ENCODE measurements around the gene HERC2. TPM values are rescaled to one million over a fixed set of nuclear protein-coding genes. Genes with fewer than 3 reads are reported as not detected.
"Not testable (repeated sequence)": the region's sequence is repeated elsewhere in the genome, so short reads cannot be mapped to it uniquely, and the experiment has no call there.

HERC2 gene
- total RNA-seq, 2 donors from 2014 or later: 105 to 112 TPM

DNA sequence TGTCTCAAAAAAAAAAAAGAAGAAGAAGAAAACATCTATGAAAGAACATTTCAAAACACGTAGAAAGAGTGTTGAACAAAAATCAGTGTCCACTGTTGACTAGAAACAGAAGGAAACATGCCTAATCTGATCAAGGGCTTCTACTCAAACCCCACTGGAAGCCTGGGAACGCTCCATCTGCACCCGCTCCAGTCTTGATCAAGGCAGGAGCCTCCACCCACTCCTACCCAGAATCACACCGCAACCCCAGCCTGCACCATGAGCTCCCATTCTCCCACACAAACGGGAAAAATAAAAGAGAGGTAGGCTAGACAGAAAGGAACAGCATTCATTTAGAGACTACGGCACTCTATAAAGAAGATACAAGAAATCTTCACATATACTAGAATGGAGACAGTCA, 181.9 kb downstream of the HERC2 start:
- no peak overlapping the region for H3K4me3 Mint-ChIP-seq
- no peaks in the 10 kb centered on the region for H3K4me1 ChIP-seq (ENCODE audit: control insufficient read depth, insufficient read depth, low read length)
- TF ChIP-seq, protein P1, sequence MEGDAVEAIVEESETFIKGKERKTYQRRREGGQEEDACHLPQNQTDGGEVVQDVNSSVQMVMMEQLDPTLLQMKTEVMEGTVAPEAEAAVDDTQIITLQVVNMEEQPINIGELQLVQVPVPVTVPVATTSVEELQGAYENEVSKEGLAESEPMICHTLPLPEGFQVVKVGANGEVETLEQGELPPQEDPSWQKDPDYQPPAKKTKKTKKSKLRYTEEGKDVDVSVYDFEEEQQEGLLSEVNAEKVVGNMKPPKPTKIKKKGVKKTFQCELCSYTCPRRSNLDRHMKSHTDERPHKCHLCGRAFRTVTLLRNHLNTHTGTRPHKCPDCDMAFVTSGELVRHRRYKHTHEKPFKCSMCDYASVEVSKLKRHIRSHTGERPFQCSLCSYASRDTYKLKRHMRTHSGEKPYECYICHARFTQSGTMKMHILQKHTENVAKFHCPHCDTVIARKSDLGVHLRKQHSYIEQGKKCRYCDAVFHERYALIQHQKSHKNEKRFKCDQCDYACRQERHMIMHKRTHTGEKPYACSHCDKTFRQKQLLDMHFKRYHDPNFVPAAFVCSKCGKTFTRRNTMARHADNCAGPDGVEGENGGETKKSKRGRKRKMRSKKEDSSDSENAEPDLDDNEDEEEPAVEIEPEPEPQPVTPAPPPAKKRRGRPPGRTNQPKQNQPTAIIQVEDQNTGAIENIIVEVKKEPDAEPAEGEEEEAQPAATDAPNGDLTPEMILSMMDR (conservative IDR thresholded peaks at IDR 0.05): no peak
- no peak overlapping the region for H3K27ac Mint-ChIP-seq
- H3K36me3 Mint-ChIP-seq (ENCODE audit: low read depth): peaks cover 73% of the 10 kb centered on the region
- H3K36me3 ChIP-seq (ENCODE audit: control insufficient read depth, insufficient read depth, low read length): peaks cover 57% of the 10 kb centered on the region
- 95 to 100% methylated on average over 3 to 6 of the region's 6 CpGs for WGBS, 2 experiments (ENCODE audit: insufficient coverage in 1 of 2, insufficient read length in 1 of 2)
- no peak overlapping the region for H3K4me3 ChIP-seq (ENCODE audit: low read length)
- no peak overlapping the region for H3K27ac ChIP-seq (ENCODE audit: low read depth, low read length)
- no peaks in the 10 kb centered on the region for H3K27me3 Mint-ChIP-seq (ENCODE audit: insufficient read depth)
- H3K9ac ChIP-seq (ENCODE audit: extremely low read depth, low read length, poor library complexity, severe bottlenecking): no peak overlapping the region
- H3K27me3 ChIP-seq (ENCODE audit: control insufficient read depth, insufficient read depth, low read length, poor library complexity, severe bottlenecking): no peaks in the 10 kb centered on the region
- H3K9me3 ChIP-seq (ENCODE audit: control insufficient read depth, low read length): no peaks in the 10 kb centered on the region
- DNase-seq: no peak
- H3K9me3 Mint-ChIP-seq: no peaks in the 10 kb centered on the region
- H3K4me1 Mint-ChIP-seq: no peaks in the 10 kb centered on the region

DNA sequence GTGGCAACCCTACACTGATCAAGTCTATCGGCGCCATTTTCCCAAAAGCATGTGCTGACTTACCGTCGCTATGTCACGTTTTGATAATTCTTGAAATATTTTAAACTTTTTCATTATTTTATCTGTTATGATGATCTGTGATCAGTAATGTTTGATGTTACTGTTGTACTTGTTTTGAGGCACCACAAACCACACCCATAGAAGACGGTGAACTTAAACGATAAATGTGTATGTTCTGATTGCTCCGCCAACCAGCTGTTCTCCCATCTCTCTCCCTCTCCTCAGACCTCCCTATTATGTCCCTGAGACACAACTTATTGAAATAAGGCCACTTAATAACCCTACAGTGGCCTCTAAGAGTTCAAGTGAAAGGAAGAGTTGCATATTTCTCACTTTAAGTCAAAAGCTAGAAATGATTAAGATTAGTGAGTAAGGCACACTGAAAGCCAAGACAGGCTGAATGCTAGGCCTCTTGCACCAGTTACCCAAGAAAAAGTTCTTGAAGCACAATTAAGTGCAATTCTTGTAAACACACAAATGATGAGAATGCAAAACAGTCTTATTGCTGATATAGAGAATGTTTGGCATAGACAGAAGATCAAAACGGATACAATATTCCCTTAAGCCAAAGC, 184.5 kb downstream of the HERC2 start:
- not testable (repeated sequence) for H3K27ac Mint-ChIP-seq; H3K4me3 Mint-ChIP-seq; H3K27me3 Mint-ChIP-seq (ENCODE audit: insufficient read depth); H3K9ac ChIP-seq (ENCODE audit: extremely low read depth, low read length, poor library complexity, severe bottlenecking); H3K27ac ChIP-seq (ENCODE audit: low read depth, low read length); H3K27me3 ChIP-seq (ENCODE audit: control insufficient read depth, insufficient read depth, low read length, poor library complexity, severe bottlenecking); H3K4me1 ChIP-seq (ENCODE audit: control insufficient read depth, insufficient read depth, low read length); DNase-seq; H3K4me1 Mint-ChIP-seq; H3K9me3 Mint-ChIP-seq; H3K4me3 ChIP-seq (ENCODE audit: low read length); H3K9me3 ChIP-seq (ENCODE audit: control insufficient read depth, low read length)
- peaks cover 63% of the 10 kb centered on the region for H3K36me3 ChIP-seq (ENCODE audit: control insufficient read depth, insufficient read depth, low read length)
- WGBS, 2 experiments (ENCODE audit: insufficient coverage in 1 of 2, insufficient read length in 1 of 2): 94% methylated on average over 6 of the region's 9 CpGs; no CpG with 5 or more reads in 1 of the 2 experiments
- H3K36me3 Mint-ChIP-seq (ENCODE audit: low read depth): peaks cover 67% of the 10 kb centered on the region

DNA sequence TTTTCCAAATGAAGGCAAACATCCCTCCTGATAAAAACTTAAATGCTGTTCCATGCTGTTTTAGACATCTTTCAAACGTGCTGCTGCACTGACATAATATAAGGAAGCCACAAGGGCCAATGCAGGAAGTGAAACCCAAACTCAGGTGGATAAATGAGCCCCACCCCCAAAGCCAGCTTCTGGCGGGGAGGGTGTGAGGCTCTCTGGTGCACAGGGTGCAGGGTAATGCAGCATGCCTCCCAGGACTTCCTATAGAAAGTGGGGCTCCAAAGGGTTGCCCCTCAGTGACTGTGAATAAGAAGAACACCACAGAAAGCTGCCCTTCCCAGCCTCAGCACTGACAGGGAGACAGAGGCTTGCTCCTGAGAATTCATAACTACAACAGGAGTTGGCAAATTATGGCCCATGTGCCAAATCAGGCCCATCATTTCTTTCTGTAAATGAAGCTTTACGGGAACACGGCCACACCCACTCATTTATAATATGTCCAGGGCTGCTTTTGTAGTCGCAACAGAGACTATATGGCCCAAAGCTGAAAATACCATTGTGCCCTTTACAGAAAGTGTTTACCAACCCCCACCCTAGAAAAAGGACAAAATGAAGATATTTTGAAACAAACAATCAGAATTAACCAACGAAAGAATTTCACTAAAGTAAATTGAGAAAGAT, 185.6 kb downstream of the HERC2 start:
- WGBS, 2 experiments (ENCODE audit: insufficient coverage in 1 of 2, insufficient read length in 1 of 2): 91 to 100% methylated on average over 1 to 6 of the region's 6 CpGs
- peaks cover 57% of the 10 kb centered on the region for H3K36me3 Mint-ChIP-seq (ENCODE audit: low read depth)
- H3K4me1 Mint-ChIP-seq; DNase-seq; H3K9me3 ChIP-seq (ENCODE audit: control insufficient read depth, low read length); H3K27me3 Mint-ChIP-seq (ENCODE audit: insufficient read depth); H3K4me3 Mint-ChIP-seq; H3K4me1 ChIP-seq (ENCODE audit: control insufficient read depth, insufficient read depth, low read length); H3K27ac Mint-ChIP-seq; H3K9ac ChIP-seq (ENCODE audit: extremely low read depth, low read length, poor library complexity, severe bottlenecking); H3K27ac ChIP-seq (ENCODE audit: low read depth, low read length); H3K4me3 ChIP-seq (ENCODE audit: low read length); H3K27me3 ChIP-seq (ENCODE audit: control insufficient read depth, insufficient read depth, low read length, poor library complexity, severe bottlenecking); H3K9me3 Mint-ChIP-seq: not testable (repeated sequence)
- H3K36me3 ChIP-seq (ENCODE audit: control insufficient read depth, insufficient read depth, low read length): peaks cover 63% of the 10 kb centered on the region

DNA sequence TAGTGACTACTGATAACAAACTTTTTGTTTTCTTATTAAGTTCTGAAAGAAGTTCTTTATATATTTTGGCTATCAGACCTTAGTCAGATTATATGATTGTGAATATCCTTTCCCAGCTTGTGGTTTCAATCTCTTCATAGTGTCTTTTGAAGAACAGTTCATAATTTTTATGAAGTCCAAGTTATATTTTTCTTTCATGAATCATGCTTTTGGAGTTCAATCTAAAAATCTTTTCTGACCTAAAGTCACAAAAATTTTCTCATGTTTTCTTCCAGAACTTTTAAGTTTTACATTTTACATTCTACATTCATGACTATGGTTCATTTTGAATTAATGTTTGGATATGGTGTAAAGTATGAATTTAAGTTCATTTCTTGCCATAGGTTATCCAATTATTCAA, 188.7 kb downstream of the HERC2 start:
- H3K27ac Mint-ChIP-seq: no peak overlapping the region
- H3K4me1 ChIP-seq (ENCODE audit: control insufficient read depth, insufficient read depth, low read length): no peaks in the 10 kb centered on the region
- TF ChIP-seq, protein P1 (conservative IDR thresholded peaks at IDR 0.05): no peak

More for the DNA sequence above, 188.7 kb downstream of the HERC2 start:
- H3K27me3 ChIP-seq (ENCODE audit: control insufficient read depth, insufficient read depth, low read length, poor library complexity, severe bottlenecking): no peaks in the 10 kb centered on the region
- H3K36me3 ChIP-seq (ENCODE audit: control insufficient read depth, insufficient read depth, low read length): peaks cover 68% of the 10 kb centered on the region
- H3K27ac ChIP-seq (ENCODE audit: low read depth, low read length): no peak overlapping the region
- Mint-ChIP-seq H3K27me3 (ENCODE audit: insufficient read depth) (no peaks in the 10 kb centered on the region), H3K36me3 (ENCODE audit: low read depth) (peaks cover 52% of the 10 kb centered on the region), H3K9me3 (no peaks in the 10 kb centered on the region), H3K4me1 (peaks cover 2% of the 10 kb centered on the region), H3K4me3 (no peak overlapping the region)
- no peak overlapping the region for H3K4me3 ChIP-seq (ENCODE audit: low read length)
- DNase-seq: no peak
- H3K9ac ChIP-seq (ENCODE audit: extremely low read depth, low read length, poor library complexity, severe bottlenecking): no peak overlapping the region
- H3K9me3 ChIP-seq (ENCODE audit: control insufficient read depth, low read length): no peaks in the 10 kb centered on the region
